ENCODE measurements around the gene LOXHD1. TPM values are rescaled to one million over a fixed set of nuclear protein-coding genes. Genes with fewer than 3 reads are reported as not detected.

The LOXHD1 gene
- total RNA-seq, 1 experiment from 2014 or later = not detected

DNA sequence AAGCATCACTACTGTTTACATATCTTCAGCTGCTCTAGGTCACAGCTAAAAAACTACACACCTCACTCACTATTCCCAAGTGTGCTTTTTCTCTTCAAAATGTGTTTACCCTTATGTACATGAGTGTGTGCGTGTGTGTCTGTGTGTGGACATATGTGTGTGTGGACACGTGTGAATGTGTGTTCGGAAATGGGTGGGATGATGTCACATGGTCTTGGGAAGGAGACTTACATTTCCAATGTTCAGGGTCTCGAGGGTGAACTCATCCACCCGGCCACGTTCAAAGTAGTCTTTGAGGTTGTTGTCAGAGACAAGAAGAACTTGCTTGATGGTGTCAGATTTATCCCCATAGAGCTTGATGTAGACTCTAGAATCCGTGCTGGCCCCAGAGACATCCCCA is 87.8 kb downstream of the LOXHD1 start:
- DNase-seq (ENCODE audit: low read depth, low spot score) = no peak
- in situ Hi-C loops (cut with HindIII; ENCODE audit: low pct_unique_long_range_greater_than_20kb, low sequenced_read_pairs) = no loop called here

DNA sequence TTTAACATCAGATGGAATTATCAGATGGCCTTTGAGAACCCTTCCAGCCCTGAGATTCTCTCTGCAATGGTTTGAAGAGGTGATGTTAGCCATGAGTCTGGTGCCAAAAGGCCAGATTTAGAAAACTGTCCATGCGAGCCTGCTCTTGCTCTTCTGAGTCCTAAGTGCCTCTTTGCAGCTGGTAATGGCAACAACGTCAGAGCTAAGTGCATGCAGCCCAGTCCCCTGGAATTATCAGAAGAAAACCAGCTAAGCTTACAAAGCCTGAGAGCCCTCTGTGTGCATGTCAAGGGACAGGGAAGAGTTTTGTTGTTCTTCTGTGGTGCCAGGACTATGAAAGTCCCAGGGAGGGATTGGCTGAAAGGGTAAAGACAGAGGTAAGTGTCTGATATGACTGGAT is 89.8 kb downstream of the LOXHD1 start:
- no peak for DNase-seq (ENCODE audit: low read depth, low spot score)
- in situ Hi-C loops (cut with HindIII; ENCODE audit: low pct_unique_long_range_greater_than_20kb, low sequenced_read_pairs) = no loop called here

DNA sequence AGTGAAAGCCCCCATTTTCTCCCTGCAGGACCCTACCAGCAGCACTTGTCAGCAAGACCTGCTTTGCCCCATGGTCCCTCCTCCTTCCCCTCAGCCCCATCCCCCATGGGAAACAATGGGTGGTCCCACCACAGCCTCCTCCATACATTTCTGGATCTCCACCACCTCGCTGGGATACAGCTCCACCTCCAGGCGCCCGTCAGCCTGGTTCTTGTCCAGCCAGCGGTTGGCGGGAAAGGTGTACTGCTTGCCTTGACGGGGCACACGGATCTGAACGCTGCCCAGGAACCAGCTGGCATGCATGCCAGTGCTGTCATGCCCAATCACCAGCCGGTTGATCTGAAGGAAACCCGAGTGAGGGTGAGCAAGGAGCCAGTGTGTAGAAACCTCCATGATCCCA is 90.9 kb downstream of the LOXHD1 start:
- in situ Hi-C loops (cut with HindIII; ENCODE audit: low pct_unique_long_range_greater_than_20kb, low sequenced_read_pairs) = no loop called here
- no peak for DNase-seq (ENCODE audit: low read depth, low spot score)

DNA sequence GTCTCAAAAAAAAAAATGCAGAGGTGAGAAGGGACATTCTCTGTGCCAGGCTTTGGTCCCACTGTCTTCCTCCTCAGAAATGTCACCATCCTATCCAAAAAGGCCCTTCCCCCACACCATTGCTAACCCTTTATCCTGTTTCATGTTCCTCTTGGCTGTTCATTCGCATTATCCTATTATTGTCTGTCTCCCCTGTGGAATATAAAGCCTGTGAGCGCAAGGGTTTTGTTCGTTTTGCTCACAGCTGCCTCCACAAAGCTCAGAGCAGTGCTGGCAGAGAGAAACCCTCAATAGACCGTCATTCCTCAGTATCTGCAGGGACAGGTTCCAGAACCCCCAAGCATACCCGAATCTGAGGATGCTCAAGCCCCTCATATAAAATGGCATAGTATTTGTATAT is 91.8 kb downstream of the LOXHD1 start:
- no peak for DNase-seq (ENCODE audit: low read depth, low spot score)
- in situ Hi-C loops (cut with HindIII; ENCODE audit: low pct_unique_long_range_greater_than_20kb, low sequenced_read_pairs) = no loop called here

DNA sequence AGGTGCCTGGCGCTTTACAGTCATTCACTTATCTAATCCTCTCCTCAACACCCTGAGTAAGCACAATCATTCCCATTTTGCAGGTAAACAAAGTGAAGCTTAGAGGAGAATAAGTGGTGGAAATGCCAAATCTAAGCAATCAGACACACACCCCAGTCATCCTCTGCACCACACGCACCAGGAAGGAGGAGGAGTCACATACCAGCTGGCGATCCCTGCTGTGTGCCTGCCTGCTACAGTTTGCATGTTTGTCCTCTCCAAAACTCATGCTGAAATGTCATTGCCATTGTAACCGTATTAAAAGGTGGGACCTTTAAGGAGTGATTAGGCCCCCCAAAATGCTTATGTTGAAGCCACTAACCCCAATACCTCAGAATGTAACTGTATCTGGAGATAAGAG is 93.7 kb downstream of the LOXHD1 start:
- in situ Hi-C loops (cut with HindIII; ENCODE audit: low pct_unique_long_range_greater_than_20kb, low sequenced_read_pairs) = no loop called here
- no peak for DNase-seq (ENCODE audit: low read depth, low spot score)

DNA sequence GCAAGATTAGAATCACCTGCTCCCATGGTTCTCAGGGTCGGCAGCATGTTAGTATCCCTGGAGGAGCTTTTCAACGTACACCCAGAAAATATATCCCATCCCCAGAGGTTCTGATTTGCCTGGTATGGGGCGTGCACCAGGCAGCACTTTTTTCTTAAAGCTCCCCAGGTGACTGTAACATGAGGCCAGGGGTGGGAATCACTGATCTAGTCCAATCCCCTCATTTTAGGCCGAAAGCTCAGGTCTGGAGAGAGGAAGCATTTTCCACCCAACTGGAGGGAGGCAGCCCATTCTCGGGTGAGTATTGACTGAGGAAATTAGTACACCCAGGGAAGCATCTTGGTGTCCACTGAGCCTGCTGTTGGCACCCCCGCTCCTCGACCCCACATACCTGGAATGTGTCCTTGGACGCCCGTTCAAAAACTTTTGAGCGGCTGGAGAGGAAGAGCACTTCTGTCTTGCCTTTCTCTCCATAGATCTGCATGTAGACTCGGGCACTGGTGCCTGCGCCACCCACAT is 94.3 kb downstream of the LOXHD1 start:
- in situ Hi-C loops (cut with HindIII; ENCODE audit: low pct_unique_long_range_greater_than_20kb, low sequenced_read_pairs) = no loop called here
- DNase-seq (ENCODE audit: low read depth, low spot score) = no peak

DNA sequence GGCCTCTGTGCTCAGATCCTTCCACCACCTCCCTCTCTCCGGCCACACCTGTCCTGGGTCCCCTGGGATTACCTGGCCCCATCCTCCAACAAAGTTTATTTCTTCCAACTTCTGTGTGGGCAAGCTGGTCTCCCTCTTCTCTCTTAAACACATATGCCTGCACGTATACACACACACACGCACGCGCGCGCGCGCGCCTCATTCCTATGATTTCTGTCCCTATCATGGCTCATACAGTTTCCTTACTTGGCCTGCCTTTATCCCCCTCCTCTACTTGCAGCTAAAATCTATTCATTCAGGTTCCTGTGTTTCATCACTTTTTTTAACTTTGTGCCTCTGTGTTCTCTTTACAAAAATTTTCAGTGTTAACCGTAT is 96.4 kb downstream of the LOXHD1 start:
- DNase-seq (ENCODE audit: low read depth, low spot score) = no peak
- in situ Hi-C loops (cut with HindIII; ENCODE audit: low pct_unique_long_range_greater_than_20kb, low sequenced_read_pairs) = no loop called here

DNA sequence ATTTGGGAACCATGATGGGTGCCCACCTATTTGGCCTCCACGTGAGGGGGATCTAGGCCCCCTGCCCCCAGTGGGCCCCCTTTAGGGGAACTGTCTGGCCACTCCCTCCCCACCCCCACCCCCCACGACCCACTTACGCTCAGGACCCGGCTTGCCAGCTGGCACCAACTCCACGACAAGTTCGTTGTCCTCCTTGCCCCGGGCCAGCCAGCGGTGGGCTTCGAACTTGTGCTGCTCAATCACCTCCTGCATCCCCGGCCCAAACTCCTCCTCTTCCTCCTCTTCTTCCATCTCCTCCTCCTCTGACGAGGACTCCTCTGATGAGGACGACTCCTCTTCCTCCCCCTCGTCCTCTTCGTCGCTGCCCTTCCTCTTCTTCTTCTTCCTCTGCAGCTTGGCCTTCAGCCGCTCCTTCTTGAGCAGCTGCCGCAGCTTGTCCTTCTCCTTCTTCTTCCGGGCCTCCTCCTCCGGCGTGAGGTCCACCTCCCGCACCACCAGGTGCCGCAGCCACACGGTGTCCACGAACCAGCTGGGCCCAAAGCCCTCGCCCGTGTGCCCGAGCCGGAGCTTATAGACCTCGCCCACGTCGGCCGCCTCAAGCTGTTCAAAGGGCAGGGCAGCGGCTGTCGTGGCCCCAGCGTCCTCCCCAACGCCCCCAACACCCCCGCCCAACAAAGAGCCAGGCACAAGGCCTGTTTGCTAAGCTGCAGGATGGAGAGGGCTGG is 96.9 kb downstream of the LOXHD1 start:
- no peak for DNase-seq (ENCODE audit: low read depth, low spot score)
- in situ Hi-C loops (cut with HindIII; ENCODE audit: low pct_unique_long_range_greater_than_20kb, low sequenced_read_pairs) = no loop called here

DNA sequence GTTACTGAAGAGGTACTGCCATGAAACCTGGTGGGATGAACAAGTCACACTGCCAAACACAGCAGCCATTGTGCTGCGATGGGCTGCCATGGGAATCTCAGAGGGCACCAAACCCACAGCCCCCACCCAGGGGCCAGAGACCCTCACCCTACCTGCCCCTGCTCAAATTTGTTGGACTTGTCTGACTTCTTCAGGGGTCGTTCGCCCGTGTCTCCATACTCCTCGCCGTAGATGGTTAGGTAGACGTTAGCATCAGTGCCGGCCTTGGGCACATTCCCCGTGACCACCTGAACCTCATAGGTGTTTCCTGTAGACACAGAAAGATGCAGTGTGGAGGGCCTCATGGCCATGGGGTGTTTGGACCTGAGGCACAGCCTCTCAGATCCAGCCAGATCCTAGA is 97.7 kb downstream of the LOXHD1 start:
- in situ Hi-C loops (cut with HindIII; ENCODE audit: low pct_unique_long_range_greater_than_20kb, low sequenced_read_pairs) = no loop called here

DNA sequence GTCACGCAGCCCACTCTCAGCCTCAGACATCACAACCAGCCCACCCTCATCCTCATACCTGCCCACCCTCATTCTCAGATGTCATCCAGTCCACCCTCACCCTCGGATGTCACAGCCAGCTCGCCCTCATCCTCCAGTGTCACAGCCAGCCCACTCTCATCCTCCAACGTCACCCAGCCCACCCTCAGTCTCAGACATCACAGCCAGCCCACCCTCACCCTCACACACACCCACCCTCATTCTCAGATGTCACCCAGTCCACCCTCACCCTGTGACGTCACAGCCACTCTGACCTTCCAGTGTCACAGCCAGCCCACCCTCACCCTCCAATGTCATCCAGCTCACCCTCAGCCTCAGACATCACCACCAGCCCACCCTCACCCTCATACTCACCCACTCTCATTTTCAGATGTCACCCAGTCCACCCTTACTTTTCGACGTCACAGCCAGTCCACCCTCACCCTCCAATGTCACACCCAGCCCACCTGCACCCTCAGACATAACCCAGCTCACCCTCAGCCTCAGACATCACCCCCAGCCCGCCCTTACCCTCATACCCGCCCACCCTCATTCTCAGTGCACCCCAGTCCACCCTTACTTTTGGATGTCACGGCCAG is 100.3 kb downstream of the LOXHD1 start:
- in situ Hi-C loops (cut with HindIII; ENCODE audit: low pct_unique_long_range_greater_than_20kb, low sequenced_read_pairs) = no loop called here
- no peak for DNase-seq (ENCODE audit: low read depth, low spot score)

More for the DNA sequence above, 97.7 kb downstream of the LOXHD1 start:
- no peak for DNase-seq (ENCODE audit: low read depth, low spot score)

DNA sequence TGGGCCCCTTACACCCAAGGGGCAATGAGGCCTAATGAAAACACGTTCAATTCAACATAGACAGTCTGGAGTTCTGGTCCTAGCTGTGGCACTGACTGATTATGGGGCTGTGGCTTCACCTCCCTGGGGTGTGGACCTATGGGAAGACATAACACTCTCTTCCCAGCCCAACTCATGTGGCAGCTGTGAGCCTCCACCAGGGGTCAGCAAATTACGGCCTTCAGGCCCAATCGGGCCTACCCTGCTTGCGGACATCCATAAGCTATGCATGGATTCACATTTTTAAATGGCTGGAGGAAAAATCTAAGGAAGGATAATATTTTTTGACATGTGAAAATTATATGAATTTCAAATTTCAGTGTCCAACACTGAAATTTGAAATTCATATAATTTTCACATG is 101.3 kb downstream of the LOXHD1 start:
- in situ Hi-C loops (cut with HindIII; ENCODE audit: low pct_unique_long_range_greater_than_20kb, low sequenced_read_pairs) = no loop called here
- DNase-seq (ENCODE audit: low read depth, low spot score) = peak; percentile 78

DNA sequence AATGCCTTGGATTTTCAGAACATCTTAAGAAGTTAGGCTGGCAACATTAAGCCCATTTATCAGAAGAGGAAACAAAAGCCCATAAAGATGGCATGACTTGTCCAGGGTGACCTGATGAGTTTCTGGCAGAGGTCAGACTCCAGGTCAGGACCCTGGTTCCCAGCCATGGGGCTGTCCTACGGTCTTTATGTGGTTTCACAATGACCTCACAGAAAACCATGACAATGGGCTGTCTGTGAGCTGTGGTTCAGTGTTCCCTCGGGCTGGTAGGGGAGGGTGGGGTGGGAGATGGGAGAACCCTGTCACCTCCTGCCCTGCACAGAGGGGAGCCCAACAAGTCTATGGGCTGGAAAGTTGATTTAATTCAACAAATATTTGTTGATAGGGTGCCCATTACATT is 101.8 kb downstream of the LOXHD1 start:
- peak; percentile 47 for DNase-seq (ENCODE audit: low read depth, low spot score)
- in situ Hi-C loops (cut with HindIII; ENCODE audit: low pct_unique_long_range_greater_than_20kb, low sequenced_read_pairs) = no loop called here

DNA sequence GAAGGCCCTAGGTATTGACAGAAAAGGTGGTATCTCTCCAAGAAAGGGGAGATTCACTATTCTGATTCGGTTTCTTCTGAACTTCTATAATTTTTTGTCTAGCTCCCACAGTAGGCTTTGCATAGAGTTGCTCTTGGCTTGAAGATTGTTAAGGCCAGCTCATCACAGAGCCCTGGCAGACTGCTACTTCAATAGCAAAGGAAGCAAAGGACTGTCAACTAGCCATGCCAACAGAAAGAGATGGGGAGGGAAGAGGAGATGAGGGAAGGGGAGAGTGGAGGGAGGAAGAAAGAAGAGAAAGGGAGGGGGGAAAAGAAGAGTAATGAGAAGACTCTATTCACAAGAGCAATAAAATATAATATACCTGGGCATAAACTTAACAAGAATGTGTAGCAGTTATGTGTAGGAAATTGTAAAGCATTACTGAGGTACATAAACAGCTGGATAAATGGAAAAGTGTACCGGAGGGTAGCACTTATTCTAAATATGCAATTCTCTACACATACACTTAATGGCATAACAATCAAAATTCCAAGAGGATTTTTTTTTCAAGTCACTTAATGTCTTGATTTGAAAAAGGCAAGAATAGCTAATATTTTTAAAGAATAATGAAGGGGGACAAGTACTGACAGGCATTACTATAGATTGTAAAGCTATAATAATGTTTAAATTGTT is 102.5 kb downstream of the LOXHD1 start:
- DNase-seq (ENCODE audit: low read depth, low spot score) = no peak
- in situ Hi-C loops (cut with HindIII; ENCODE audit: low pct_unique_long_range_greater_than_20kb, low sequenced_read_pairs) = no loop called here

DNA sequence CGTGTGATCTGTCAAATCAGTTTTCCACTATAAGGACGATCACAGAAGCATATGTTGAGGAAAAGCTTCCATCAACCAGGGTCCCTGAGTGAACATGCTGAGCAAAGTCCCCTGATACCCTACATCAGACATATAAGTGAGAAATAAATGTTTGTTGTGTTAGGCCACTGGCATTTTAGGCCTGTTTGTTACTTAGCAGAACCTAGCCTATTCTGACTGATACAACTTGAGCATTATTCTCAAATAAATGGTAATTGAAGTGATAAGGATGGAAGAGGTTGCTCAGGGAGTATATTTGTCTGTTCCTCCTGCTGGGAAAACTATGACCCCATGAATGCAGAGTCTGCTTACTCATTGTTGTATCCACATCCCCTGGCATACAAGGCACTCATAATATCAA is 106.4 kb downstream of the LOXHD1 start:
- in situ Hi-C loops (cut with HindIII; ENCODE audit: low pct_unique_long_range_greater_than_20kb, low sequenced_read_pairs) = no loop called here
- DNase-seq (ENCODE audit: low read depth, low spot score) = no peak

DNA sequence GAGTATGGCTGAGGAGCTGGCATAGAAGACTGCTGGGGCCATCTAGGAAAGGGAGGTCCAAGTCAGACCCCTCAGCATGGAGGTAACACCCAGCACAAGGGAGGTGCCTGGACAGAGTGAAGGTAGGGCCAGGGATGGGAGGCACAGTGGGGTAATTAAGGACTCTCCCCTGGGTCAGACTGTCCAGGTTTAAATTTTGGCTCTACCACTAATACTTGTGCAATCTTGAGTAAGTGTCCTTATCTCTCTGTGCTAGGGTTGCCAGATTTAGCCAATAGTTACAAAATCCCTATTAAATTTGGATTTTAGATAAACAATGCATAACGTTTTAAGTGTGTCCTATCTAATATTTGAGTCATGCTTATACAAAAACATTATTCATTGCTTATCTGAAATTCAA is 109.5 kb downstream of the LOXHD1 start:
- DNase-seq (ENCODE audit: low read depth, low spot score) = no peak
- in situ Hi-C loops (cut with HindIII; ENCODE audit: low pct_unique_long_range_greater_than_20kb, low sequenced_read_pairs) = no loop called here

DNA sequence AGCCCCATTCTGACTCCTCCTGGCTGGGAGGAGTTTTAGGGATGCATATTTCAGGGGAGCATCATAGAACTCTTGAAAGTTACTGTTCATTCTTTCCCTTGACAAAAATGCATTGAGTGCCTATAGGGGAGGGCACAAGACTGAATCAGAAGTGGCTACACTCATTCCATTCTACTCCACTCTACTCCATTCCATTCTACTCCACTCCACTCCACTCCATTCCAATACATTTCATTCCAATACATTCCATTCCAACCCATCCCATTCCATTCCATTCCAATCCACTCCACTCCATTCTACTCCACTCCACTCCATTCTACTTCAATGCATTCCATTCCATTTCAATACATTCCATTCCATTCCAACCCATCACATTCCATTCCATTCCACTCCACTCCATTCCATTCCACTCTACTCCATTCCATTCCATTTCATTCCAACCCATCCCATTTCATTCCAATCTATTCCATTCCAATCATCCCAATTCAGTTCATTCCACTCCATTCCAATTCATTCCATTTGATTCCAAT is 110.8 kb downstream of the LOXHD1 start:
- DNase-seq (ENCODE audit: low read depth, low spot score) = no peak

DNA sequence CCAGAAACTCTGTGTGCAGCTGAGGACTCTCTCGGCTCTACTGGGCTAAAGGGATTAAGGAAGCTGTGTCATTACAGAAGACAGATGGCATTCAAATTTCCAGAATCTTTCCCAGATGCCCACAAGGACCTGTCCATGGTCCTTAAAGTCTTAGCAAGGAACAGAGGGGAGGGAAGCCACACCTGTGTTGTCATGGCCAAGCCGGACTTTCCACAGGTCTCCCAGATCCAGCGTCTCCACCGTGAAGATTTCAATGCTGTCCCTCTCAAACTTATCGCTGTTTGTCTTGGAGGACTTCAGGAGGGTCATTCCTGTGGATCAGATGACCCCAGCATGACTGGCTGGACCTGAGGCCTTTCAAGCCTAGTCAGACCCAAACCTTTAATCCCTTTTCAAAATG is 114.5 kb downstream of the LOXHD1 start:
- in situ Hi-C loops (cut with HindIII; ENCODE audit: low pct_unique_long_range_greater_than_20kb, low sequenced_read_pairs) = no loop called here
- DNase-seq (ENCODE audit: low read depth, low spot score) = peak; percentile 13

More for the DNA sequence above, 110.8 kb downstream of the LOXHD1 start:
- in situ Hi-C loops (cut with HindIII; ENCODE audit: low pct_unique_long_range_greater_than_20kb, low sequenced_read_pairs) = no loop called here

DNA sequence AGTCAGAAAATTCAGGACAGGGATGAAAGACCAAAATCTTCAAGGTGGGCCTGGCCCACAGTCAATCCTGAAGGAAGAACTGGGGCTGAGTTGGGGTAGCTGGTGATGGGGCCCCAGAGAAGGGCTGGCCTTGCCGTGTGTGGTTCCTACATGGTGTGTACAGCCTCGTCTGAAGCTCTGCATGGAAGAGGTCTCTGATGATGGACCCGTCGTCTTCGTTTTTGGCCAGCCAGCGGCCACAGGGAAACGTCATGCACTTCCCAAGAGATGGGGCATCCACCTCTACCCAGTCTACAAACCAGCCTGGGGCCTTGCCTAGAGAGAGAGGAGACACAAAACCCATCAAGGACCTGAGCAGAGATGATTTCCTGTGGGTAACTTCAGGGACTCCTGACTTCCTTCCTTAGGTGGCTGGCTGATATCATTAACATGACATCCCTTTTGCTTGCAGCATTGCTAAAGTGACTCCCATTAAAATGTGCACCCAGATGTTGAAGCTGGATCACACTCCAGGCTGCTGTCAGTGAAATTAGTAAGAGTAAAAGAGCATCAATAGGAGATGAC is 115.3 kb downstream of the LOXHD1 start:
- no peak for DNase-seq (ENCODE audit: low read depth, low spot score)
- in situ Hi-C loops (cut with HindIII; ENCODE audit: low pct_unique_long_range_greater_than_20kb, low sequenced_read_pairs) = no loop called here
